AG09319 (cell line): ENCODE measurements around the gene SLC22A13.
"Not testable (repeated sequence)": the region's sequence is repeated elsewhere in the genome, so short reads cannot be mapped to it uniquely, and the experiment has no call there.

ENCODE experiments used
- DNase-seq: peaks from one replicate; pipeline ENCODE4 v3.0.0-alpha.2; 2010; ENCODE audit warnings: low read depth; ENCODE audit errors: extremely low read depth
- TF ChIP-seq, protein P1 (sequence below): IDR thresholded peaks from 2 replicates; pipeline ENCODE4 v1.5.1; 2011; ENCODE audit warnings: low read depth, mild to moderate bottlenecking, inconsistent platforms, low read length, moderate library complexity

SLC22A13 gene

DNA sequence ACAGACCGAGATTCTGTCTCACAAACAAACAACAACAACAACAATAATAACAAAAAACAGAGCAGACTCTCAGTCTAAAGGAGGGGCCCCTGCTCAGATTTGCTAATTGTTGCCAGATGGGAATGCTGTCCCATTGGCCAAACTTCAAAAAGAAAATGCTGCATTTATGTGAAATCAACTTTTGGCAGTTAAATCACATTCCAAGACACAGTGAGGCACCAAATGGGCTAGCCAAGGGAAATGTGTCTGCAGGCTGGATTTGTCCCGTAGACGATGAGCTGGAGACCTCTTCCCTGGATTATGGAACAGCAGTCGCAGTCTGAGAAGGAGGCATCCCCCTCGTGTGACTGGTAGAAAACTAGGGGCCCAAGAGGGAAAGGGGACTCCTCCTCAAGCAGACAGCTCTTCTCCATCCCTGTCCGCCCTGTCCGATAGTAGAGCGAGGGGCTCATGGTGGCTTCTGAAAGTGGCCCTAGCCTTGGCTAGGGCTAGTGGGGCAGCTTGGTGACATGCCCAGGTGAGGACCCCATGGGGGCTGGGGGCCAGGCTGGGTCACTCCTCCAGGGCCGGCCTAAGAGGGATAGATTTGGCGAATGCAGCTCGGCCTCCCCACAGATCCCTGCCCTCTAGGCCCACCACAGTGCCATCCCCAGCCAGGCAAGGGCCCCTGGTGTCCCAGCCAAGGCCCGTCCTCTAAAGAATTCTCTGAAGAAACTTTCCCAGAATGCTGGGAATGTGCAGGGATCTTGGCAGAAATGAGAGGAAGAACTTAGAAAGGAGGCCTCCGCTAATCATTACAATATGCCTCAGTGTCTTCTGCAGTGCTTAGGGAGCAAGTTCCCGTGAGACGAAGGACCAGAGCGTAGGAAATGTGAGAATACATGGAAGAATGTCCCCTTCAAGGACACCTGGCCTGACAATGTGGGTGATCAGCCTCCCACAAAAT, 18.5 kb downstream of the SLC22A13 start:
- TF ChIP-seq, protein P1, sequence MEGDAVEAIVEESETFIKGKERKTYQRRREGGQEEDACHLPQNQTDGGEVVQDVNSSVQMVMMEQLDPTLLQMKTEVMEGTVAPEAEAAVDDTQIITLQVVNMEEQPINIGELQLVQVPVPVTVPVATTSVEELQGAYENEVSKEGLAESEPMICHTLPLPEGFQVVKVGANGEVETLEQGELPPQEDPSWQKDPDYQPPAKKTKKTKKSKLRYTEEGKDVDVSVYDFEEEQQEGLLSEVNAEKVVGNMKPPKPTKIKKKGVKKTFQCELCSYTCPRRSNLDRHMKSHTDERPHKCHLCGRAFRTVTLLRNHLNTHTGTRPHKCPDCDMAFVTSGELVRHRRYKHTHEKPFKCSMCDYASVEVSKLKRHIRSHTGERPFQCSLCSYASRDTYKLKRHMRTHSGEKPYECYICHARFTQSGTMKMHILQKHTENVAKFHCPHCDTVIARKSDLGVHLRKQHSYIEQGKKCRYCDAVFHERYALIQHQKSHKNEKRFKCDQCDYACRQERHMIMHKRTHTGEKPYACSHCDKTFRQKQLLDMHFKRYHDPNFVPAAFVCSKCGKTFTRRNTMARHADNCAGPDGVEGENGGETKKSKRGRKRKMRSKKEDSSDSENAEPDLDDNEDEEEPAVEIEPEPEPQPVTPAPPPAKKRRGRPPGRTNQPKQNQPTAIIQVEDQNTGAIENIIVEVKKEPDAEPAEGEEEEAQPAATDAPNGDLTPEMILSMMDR, result no peak; the same call in 1 of the 2 replicates
- peak; percentile 64 for DNase-seq

DNA sequence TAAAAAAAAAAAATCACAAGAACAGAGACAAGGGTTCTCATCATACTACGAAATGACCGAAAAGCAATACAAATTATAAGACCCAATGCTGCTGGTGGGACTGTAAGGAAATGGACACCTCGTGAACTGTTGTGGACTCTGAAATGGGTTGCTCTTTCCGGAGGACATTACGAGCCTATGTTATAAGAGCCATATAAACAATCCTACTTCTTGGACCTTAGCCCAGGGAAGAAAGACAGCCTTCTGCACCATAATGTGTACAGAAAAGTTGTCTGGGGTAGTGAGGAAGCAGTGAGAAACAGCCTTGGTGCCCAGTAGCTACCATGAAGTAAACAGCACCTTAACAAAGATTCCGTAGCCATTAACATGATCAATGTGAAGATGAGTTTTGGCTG, 19.1 kb downstream of the SLC22A13 start:
- TF ChIP-seq, protein P1, result no peak
- DNase-seq, result no peak

DNA sequence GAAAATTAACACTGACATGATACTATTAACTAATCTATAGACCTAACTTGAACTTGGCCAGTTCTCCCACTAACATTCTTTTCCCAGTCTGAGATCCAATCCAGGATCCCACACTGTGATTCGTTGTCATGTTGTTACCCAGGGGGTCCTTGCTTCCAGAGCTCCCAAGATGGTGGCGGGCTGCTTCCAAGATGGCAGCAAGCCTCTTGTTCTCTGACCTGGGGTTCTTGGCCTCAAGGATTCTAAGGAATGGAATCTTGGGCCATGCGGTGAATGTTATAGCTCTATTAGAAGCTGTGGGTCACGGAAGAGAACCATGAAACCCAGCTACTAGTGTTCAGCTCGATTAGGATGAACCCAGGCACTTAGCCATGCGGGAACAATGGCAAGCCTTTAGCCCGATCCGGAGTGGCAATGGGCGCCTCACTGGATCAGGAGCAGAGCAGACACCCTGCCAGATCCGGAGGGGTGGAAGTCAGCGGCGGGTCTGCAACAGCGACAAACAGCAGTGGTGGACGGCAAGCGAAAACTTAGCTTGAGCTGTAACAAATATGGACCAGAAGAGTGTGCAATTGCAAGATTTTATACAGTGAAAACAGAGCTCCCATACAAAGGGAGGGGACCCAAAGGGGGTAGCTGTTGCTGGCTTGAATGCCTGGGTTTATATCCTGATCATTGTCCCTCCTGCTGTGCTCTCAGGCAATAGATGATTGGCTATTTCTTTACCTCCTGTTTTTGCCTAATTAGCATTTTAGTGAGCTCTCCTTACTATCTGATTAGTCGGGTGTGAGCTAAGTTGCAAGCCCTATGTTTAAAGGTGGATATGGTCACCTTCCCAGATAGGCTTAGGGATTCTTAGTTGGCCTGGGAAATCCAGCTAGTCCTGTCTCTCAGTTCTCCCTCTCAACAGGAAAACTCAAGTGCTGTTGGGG, 23.9 kb downstream of the SLC22A13 start:
- not testable (repeated sequence) for DNase-seq

DNA sequence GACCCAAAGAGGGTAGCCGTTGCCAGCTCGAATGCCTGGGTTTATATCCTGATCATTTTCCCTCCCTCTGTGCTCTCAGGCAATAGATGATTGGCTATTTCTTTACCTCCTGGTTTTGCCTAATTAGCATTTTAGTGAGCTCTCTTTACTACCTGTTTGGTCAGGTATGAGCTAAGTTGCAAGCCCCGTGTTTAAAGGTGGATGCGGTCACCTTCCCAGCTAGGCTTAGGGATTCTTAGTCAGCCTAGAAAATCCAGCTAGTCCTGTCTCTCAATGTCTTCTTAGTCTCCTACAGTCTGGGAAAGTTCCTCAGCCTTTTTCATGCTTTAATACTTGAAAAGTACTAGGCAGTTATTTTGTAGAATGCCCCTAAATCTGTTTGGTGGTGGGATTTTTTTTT, 31.4 kb downstream of the SLC22A13 start:
- DNase-seq, result not testable (repeated sequence)

DNA sequence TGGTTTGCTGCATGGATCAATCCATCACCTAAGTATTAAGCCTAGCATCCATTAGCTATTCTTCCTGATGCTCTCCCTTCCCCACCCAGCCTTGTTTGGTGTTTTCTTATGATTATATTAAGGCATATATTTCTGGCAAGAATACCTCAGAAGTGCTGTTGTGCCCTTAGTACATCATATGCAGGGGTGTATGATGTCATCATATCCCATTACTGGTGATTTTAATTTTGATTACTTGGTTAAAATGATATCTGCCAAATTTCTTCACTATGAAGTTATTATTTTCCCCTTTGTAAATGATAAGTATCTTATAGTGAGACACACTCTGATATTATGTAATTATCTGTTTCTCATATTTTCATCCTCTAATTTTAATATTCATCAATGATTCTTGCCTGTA, 31.9 kb downstream of the SLC22A13 start:
- TF ChIP-seq, protein P1, result no peak
- no peak for DNase-seq

DNA sequence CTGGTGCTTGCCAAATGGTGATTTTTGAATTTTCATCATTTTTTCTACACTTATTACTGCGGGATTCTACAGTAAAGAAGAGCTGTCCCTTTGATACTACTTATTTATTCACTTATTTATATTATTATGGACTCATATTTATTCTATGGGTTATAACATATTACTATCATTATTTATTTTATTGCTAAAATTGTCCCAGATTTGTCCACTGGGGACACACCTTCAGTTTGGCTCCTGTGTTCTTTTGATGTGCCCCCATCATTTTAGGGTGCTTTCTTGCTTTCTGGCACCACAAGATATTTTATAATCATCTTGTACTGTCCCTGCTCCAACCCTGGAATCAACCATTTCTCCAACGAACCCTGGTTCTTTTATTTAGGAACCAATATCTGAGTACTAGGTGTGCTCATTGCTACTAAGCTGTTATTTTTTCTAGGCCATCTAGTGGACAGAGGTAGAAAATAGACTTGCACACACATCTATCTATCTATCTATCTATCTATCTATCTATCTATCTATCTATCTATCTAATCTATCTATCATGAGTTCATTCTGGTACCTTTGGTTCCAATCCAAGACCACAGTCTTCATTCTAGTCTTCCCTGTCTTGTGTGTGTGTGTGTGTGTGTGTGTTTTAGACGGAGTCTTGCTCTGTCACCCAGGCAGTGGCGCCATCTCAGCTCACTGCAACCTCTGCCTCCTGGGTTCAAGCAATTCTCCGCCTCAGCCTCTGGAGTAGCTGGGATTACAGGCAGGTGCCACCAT, 32.5 kb downstream of the SLC22A13 start:
- TF ChIP-seq, protein P1, result peak; percentile 40
- no peak for DNase-seq

DNA sequence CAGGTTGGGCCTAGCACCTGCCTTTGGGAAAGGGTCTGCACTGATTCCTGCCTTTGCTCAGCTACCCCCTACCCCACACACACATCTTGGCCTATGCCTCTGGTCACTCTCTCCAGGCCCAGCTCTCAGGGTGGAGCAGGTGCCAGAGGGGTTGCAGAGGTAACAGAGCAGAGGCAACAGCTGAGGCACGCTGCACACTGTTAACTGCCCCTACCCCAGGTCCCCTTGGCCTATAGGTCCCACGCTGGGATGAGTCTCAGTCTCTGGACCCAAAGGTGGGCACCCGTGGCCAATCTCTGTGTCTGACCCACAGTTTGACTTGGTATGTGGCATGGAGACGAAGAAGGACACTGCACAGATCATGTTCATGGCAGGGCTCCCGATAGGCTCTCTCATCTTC, 41.3 kb downstream of the SLC22A13 start:
- TF ChIP-seq, protein P1, result no peak
- DNase-seq, result no peak
